Mesothelial cell of epicardium (in vitro differentiated cells): ENCODE results near the gene TMEM108. TPM values are rescaled to one million over a fixed set of nuclear protein-coding genes. Genes with fewer than 3 reads are reported as not detected.

Experiments
- DNase-seq, 2 experiments: peaks; one replicate each; pipeline ENCODE4 v3.0.0; 2021; ENCODE audit warnings: low spot score in 2 of 2; ENCODE audit not compliant: unreplicated experiment in 2 of 2
- H3K27ac Mint-ChIP-seq: 2 replicates; pipeline ENCODE4 v1.8.0; 2021; ENCODE audit warnings: mixed read lengths
- H3K27me3 Mint-ChIP-seq: 2 replicates; pipeline ENCODE4 v1.8.0; 2021; ENCODE audit warnings: low read depth, mixed read lengths
- H3K36me3 Mint-ChIP-seq: 2 replicates; pipeline ENCODE4 v1.8.0; 2021; ENCODE audit warnings: mixed read lengths
- H3K4me1 Mint-ChIP-seq: 2 replicates; pipeline ENCODE4 v1.8.0; 2021; ENCODE audit warnings: mixed read lengths
- H3K4me3 Mint-ChIP-seq: 2 replicates; pipeline ENCODE4 v1.8.0; 2021; ENCODE audit warnings: mild to moderate bottlenecking, moderate library complexity, mixed read lengths
- H3K9me3 Mint-ChIP-seq: 2 replicates; pipeline ENCODE4 v1.8.0; 2021; ENCODE audit warnings: mixed read lengths
- CTCF ChIP-seq: fragments of 200-600 bp; sonication (generic); IDR thresholded peaks from one replicate; pipeline ENCODE4 v1.5.0; 2021; ENCODE audit warnings: antibody characterized with exemption; ENCODE audit not compliant: unreplicated experiment
- total RNA-seq: library from RNA; stranded (reverse); gene quantifications from 3 replicates; pipeline ENCODE4 v1.2.1, GENCODE V29; 2021

The TMEM108 gene
- total RNA-seq, 1 donor from 2014 or later, result 17.3 TPM

- Mint-ChIP-seq H3K36me3 (no peaks in the 10 kb centered on the region), H3K4me3 (peak overlapping the region; percentile 63), H3K9me3 (no peaks in the 10 kb centered on the region), H3K27ac (no peak overlapping the region), H3K27me3 (peaks cover 74% of the 10 kb centered on the region), H3K4me1 (peaks cover 18% of the 10 kb centered on the region)
- no peak for DNase-seq
- TF ChIP-seq CTCF, result no peak
These were observed 755 bp upstream of the TMEM108 start for GRCh38 chr3:133037436-133037835.

GRCh38 chr3:133038731-133039375, 662 bp downstream of the TMEM108 start:
- TF ChIP-seq CTCF, result no peak
- DNase-seq, result no peak
- H3K9me3 Mint-ChIP-seq, result no peaks in the 10 kb centered on the region
- peaks cover 65% of the 10 kb centered on the region for H3K27me3 Mint-ChIP-seq
- H3K4me3 Mint-ChIP-seq, result peak overlapping the region; percentile 63
- peaks cover 26% of the 10 kb centered on the region for H3K4me1 Mint-ChIP-seq
- no peaks in the 10 kb centered on the region for H3K36me3 Mint-ChIP-seq
- no peak overlapping the region for H3K27ac Mint-ChIP-seq

GRCh38 chr3:133040696-133041523, 2.7 kb downstream of the TMEM108 start:
- H3K4me1 Mint-ChIP-seq, result peaks cover 26% of the 10 kb centered on the region
- H3K27me3 Mint-ChIP-seq, result peaks cover 46% of the 10 kb centered on the region
- no peaks in the 10 kb centered on the region for H3K9me3 Mint-ChIP-seq
- no peak overlapping the region for H3K27ac Mint-ChIP-seq
- peak overlapping the region; percentile 37 for H3K4me3 Mint-ChIP-seq
- DNase-seq, result peak; percentile 48 to 84
- H3K36me3 Mint-ChIP-seq, result no peaks in the 10 kb centered on the region
- peak; percentile 60 for TF ChIP-seq CTCF

- H3K4me3 Mint-ChIP-seq, result peak overlapping the region; percentile 37
- H3K4me1 Mint-ChIP-seq, result peaks cover 26% of the 10 kb centered on the region
- TF ChIP-seq CTCF, result no peak
- H3K9me3 Mint-ChIP-seq, result no peaks in the 10 kb centered on the region
- no peaks in the 10 kb centered on the region for H3K36me3 Mint-ChIP-seq
- no peak for DNase-seq
- peaks cover 40% of the 10 kb centered on the region for H3K27me3 Mint-ChIP-seq
- no peak overlapping the region for H3K27ac Mint-ChIP-seq
These were observed 3.3 kb downstream of the TMEM108 start for GRCh38 chr3:133041524-133041829.

GRCh38 chr3:133042778-133043177, 4.6 kb downstream of the TMEM108 start:
- TF ChIP-seq CTCF, result no peak
- no peaks in the 10 kb centered on the region for H3K9me3 Mint-ChIP-seq
- H3K27me3 Mint-ChIP-seq, result peaks cover 27% of the 10 kb centered on the region
- H3K27ac Mint-ChIP-seq, result no peak overlapping the region
- H3K4me3 Mint-ChIP-seq, result no peak overlapping the region
- peaks cover 21% of the 10 kb centered on the region for H3K4me1 Mint-ChIP-seq
- H3K36me3 Mint-ChIP-seq, result no peaks in the 10 kb centered on the region
- no peak for DNase-seq
